OCI-LY3 (cell line): Measurements from ENCODE around the gene MUC15.

Source experiments
- EZH2phosphoT487 ChIP-seq: fragments of 200-600 bp; shearing (Covaris generic); IDR thresholded peaks from 2 replicates; pipeline ENCODE4 v1.6.1; 2018; ENCODE audit warnings: antibody characterized with exemption, mixed run types, low read depth
- TF ChIP-seq, protein P1 (sequence below): fragments of 200-600, 300-600 bp; sonication (generic); IDR thresholded peaks from 2 replicates; pipeline ENCODE4 v1.5.1; 2014; ENCODE audit warnings: antibody characterized with exemption, low read length, low read depth

DNA sequence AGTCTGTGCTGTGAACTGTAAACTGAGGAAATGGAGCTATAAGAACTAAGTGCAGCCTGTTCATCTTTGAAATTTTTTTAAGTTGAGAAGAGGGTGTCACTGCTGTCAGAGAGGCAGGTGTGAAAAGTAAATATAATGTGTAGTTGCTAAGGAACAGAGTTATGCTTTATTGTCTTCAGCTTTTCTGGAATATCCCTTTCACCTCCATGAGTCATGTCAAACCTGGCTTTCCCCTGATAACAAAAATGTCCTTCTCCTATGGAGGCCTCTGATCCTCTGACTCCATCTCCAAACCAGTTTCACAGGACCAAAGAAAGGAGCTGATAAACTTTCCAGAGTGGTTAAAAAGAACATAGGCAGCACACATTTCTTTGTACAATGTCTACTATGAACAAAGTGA lies 12.8 kb upstream of the MUC15 start:
- TF ChIP-seq, protein P1, sequence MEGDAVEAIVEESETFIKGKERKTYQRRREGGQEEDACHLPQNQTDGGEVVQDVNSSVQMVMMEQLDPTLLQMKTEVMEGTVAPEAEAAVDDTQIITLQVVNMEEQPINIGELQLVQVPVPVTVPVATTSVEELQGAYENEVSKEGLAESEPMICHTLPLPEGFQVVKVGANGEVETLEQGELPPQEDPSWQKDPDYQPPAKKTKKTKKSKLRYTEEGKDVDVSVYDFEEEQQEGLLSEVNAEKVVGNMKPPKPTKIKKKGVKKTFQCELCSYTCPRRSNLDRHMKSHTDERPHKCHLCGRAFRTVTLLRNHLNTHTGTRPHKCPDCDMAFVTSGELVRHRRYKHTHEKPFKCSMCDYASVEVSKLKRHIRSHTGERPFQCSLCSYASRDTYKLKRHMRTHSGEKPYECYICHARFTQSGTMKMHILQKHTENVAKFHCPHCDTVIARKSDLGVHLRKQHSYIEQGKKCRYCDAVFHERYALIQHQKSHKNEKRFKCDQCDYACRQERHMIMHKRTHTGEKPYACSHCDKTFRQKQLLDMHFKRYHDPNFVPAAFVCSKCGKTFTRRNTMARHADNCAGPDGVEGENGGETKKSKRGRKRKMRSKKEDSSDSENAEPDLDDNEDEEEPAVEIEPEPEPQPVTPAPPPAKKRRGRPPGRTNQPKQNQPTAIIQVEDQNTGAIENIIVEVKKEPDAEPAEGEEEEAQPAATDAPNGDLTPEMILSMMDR: no peak
- no peak for TF ChIP-seq EZH2phosphoT487
